Measurements from ENCODE around the gene DMRTA2. TPM values are rescaled to one million over a fixed set of nuclear protein-coding genes. Genes with fewer than 3 reads are reported as not detected.

Gene DMRTA2
- total RNA-seq, 2 experiments from 2014 or later, result not detected

- CTCF ChIA-PET, result interaction anchor here (0.7 to 1.3 kb wide), 3 partner anchors 336 to 869 kb away, joined by 4 to 5 read pairs (median 4); no protein-coding TSS in a partner anchor
- no peaks in the 10 kb centered on the region for H3K36me3 Mint-ChIP-seq
- no peak overlapping the region for H3K4me3 Mint-ChIP-seq
- intact Hi-C loops (cut with micrococcal nuclease), result loop anchor here (1.0 to 10.0 kb wide), 3 partner anchors 237 to 366 kb away; no protein-coding TSS in a partner anchor
- no peaks in the 10 kb centered on the region for H3K9me3 Mint-ChIP-seq
- POLR2A ChIA-PET, result no interaction called here
- peaks cover 3% of the 10 kb centered on the region for H3K4me1 Mint-ChIP-seq (ENCODE audit: low read depth)
- H3K27ac Mint-ChIP-seq, result no peak overlapping the region
- peaks cover 23% of the 10 kb centered on the region for H3K27me3 Mint-ChIP-seq
- DNase-seq, result peak; percentile 40
These were observed 54.9 kb downstream of the DMRTA2 start for GRCh38 chr1:50368179-50369007.

Data from activated CD4-positive, alpha-beta memory T cell treated with anti-CD3 and anti-CD28 coated beads for 36 hours (primary cell).